OCI-LY1 (cell line): ENCODE measurements around the gene GUCY1A2.

Experiments used
- CTCF ChIP-seq: fragments of 200-600 bp; sonication (generic), shearing (Covaris generic); IDR thresholded peaks from 2 replicates; pipeline ENCODE4 v1.5.1; 2017; ENCODE audit warnings: mild to moderate bottlenecking, antibody characterized with exemption, low read length, moderate library complexity, mixed read lengths
- EZH2 ChIP-seq: fragments of 200-600 bp; sonication (generic), shearing (Covaris generic); IDR thresholded peaks from 2 replicates; pipeline ENCODE4 v1.8.0; 2017; ENCODE audit warnings: borderline replicate concordance, mixed run types, mild to moderate bottlenecking, antibody characterized with exemption, low read length, moderate library complexity, mixed read lengths

- TF ChIP-seq CTCF (no peak), EZH2 (no peak)
These were observed 392.7 kb downstream of the GUCY1A2 start for GRCh38 chr11:106625566-106625965.
